Mesothelial cell of epicardium (in vitro differentiated cells): Measurements from ENCODE around the gene TRAPPC11. TPM values are rescaled to one million over a fixed set of nuclear protein-coding genes. Genes with fewer than 3 reads are reported as not detected.

Experiments used
- DNase-seq, 2 experiments: peaks; one replicate each; pipeline ENCODE4 v3.0.0; 2021; ENCODE audit warnings: low spot score in 2 of 2; ENCODE audit not compliant: unreplicated experiment in 2 of 2
- H3K27ac Mint-ChIP-seq: 2 replicates; pipeline ENCODE4 v1.8.0; 2021; ENCODE audit warnings: mixed read lengths
- H3K27me3 Mint-ChIP-seq: 2 replicates; pipeline ENCODE4 v1.8.0; 2021; ENCODE audit warnings: low read depth, mixed read lengths
- H3K36me3 Mint-ChIP-seq: 2 replicates; pipeline ENCODE4 v1.8.0; 2021; ENCODE audit warnings: mixed read lengths
- H3K4me1 Mint-ChIP-seq: 2 replicates; pipeline ENCODE4 v1.8.0; 2021; ENCODE audit warnings: mixed read lengths
- H3K4me3 Mint-ChIP-seq: 2 replicates; pipeline ENCODE4 v1.8.0; 2021; ENCODE audit warnings: mild to moderate bottlenecking, moderate library complexity, mixed read lengths
- H3K9me3 Mint-ChIP-seq: 2 replicates; pipeline ENCODE4 v1.8.0; 2021; ENCODE audit warnings: mixed read lengths
- CTCF ChIP-seq: fragments of 200-600 bp; sonication (generic); IDR thresholded peaks from one replicate; pipeline ENCODE4 v1.5.0; 2021; ENCODE audit warnings: antibody characterized with exemption; ENCODE audit not compliant: unreplicated experiment
- total RNA-seq: library from RNA; stranded (reverse); gene quantifications from 3 replicates; pipeline ENCODE4 v1.2.1, GENCODE V29; 2021

The TRAPPC11 gene
- total RNA-seq, 1 donor from 2014 or later: 47.3 TPM

- H3K27me3 Mint-ChIP-seq: no peaks in the 10 kb centered on the region
- H3K4me1 Mint-ChIP-seq: no peaks in the 10 kb centered on the region
- no peaks in the 10 kb centered on the region for H3K36me3 Mint-ChIP-seq
- no peak overlapping the region for H3K4me3 Mint-ChIP-seq
- DNase-seq: no peak
- H3K9me3 Mint-ChIP-seq: no peaks in the 10 kb centered on the region
- H3K27ac Mint-ChIP-seq: no peak overlapping the region
- no peak for TF ChIP-seq CTCF
These were observed 69.9 kb downstream of the TRAPPC11 start for GRCh38 chr4:183729069-183729406.

- Mint-ChIP-seq H3K9me3 (no peaks in the 10 kb centered on the region), H3K4me3 (no peak overlapping the region), H3K27ac (no peak overlapping the region), H3K36me3 (no peaks in the 10 kb centered on the region), H3K27me3 (no peaks in the 10 kb centered on the region), H3K4me1 (no peaks in the 10 kb centered on the region)
- DNase-seq: no peak
- TF ChIP-seq CTCF: no peak
These were observed 70.6 kb downstream of the TRAPPC11 start for GRCh38 chr4:183729430-183730328.

DNA sequence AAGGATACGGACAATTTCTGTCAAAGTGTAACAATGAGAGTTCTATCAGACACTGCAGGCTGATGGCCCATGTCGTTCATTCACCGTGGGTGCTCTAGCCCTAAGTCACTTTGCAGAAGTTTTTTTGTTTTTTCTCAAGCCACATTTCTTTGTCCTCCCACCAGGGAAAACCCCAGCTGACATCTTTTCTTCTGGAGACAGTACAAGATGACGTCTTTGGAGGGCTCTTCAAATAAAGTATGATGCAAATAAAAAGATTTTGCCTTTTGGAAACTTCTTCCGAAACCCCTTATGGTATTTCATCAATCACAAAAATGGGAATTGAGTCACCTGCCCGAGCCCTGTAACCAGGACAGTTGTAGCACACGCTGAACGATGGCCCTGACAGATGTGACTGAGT is 73.2 kb downstream of the TRAPPC11 start:
- no peak for DNase-seq
- no peak overlapping the region for H3K4me3 Mint-ChIP-seq
- H3K9me3 Mint-ChIP-seq: no peaks in the 10 kb centered on the region
- no peaks in the 10 kb centered on the region for H3K27me3 Mint-ChIP-seq
- no peaks in the 10 kb centered on the region for H3K36me3 Mint-ChIP-seq
- no peaks in the 10 kb centered on the region for H3K4me1 Mint-ChIP-seq
- no peak for TF ChIP-seq CTCF
- H3K27ac Mint-ChIP-seq: no peak overlapping the region

DNA sequence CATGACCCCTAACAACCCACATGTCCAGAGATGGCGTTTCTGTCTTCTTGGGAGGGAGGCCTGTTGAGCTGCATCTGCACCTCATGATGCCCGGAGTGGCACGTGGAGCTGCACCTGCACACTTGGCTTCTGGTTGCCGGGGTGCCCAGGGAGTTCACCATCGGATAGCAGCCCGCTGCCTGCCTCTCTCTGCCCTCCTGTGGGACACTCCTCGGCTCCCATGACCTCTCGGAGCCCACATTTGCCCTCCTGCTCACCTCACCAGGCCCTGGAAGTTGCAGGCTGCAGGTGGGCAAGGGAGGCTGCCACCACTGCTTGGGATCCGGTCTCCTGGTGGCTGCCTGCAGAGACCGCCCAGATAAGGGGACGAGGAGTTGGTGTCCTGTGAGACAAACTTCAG is 74.1 kb downstream of the TRAPPC11 start:
- no peaks in the 10 kb centered on the region for H3K27me3 Mint-ChIP-seq
- no peak overlapping the region for H3K27ac Mint-ChIP-seq
- H3K9me3 Mint-ChIP-seq: no peaks in the 10 kb centered on the region
- peaks cover 5% of the 10 kb centered on the region for H3K4me1 Mint-ChIP-seq
- TF ChIP-seq CTCF: no peak
- H3K4me3 Mint-ChIP-seq: no peak overlapping the region
- H3K36me3 Mint-ChIP-seq: no peaks in the 10 kb centered on the region
- DNase-seq: no peak

GRCh38 chr4:183738081-183738673 is 79.1 kb downstream of the TRAPPC11 start:
- DNase-seq: no peak

More at GRCh38 chr4:183738081-183738673, 79.1 kb downstream of the TRAPPC11 start:
- Mint-ChIP-seq H3K9me3 (no peaks in the 10 kb centered on the region), H3K27ac (peak overlapping the region; percentile 23), H3K4me3 (no peak overlapping the region), H3K27me3 (no peaks in the 10 kb centered on the region), H3K36me3 (no peaks in the 10 kb centered on the region), H3K4me1 (peaks cover 7% of the 10 kb centered on the region)
- TF ChIP-seq CTCF: no peak
